HCEC 1CT (cell line): ENCODE measurements around the gene GPR152.

Source experiments
- DNase-seq: peaks from one replicate; pipeline ENCODE4 v3.0.0-alpha.2; 2017

Gene GPR152

GRCh38 chr11:67423466-67423865, 29.1 kb downstream of the GPR152 start:
- DNase-seq: no peak

- DNase-seq: no peak
These were observed 29.6 kb downstream of the GPR152 start for GRCh38 chr11:67422891-67423290.

GRCh38 chr11:67421430-67422031, 31.0 kb downstream of the GPR152 start:
- DNase-seq: no peak

GRCh38 chr11:67420646-67421429, 31.7 kb downstream of the GPR152 start:
- DNase-seq: peak; percentile 81

GRCh38 chr11:67420147-67420645, 32.3 kb downstream of the GPR152 start:
- no peak for DNase-seq

GRCh38 chr11:67419325-67420049, 33.0 kb downstream of the GPR152 start:
- DNase-seq: no peak

GRCh38 chr11:67418476-67419281, 33.9 kb downstream of the GPR152 start:
- DNase-seq: no peak

GRCh38 chr11:67417425-67417824, 35.1 kb downstream of the GPR152 start:
- DNase-seq: no peak

GRCh38 chr11:67416416-67417335, 35.9 kb downstream of the GPR152 start:
- DNase-seq: no peak

GRCh38 chr11:67415501-67416304, 36.8 kb downstream of the GPR152 start, which contains the start of gene CARNS1:
Gene CARNS1, plus strand, starts transcription at chr11:67415678. Its CDS starts 522 bp downstream, at chr11:67416200.
- DNase-seq: no peak

- DNase-seq: no peak
These were observed 39.2 kb downstream of the GPR152 start for GRCh38 chr11:67413266-67413849.

GRCh38 chr11:67412495-67413179, 39.9 kb downstream of the GPR152 start:
- DNase-seq: no peak

- DNase-seq: no peak
These were observed 40.8 kb downstream of the GPR152 start for GRCh38 chr11:67411785-67412152.

GRCh38 chr11:67410984-67411784, 41.3 kb downstream of the GPR152 start:
- DNase-seq: no peak

- no peak for DNase-seq
These were observed 42.1 kb downstream of the GPR152 start for GRCh38 chr11:67410369-67410831.

- DNase-seq: no peak
These were observed 42.7 kb downstream of the GPR152 start for GRCh38 chr11:67409781-67410368.

- no peak for DNase-seq
These were observed 43.3 kb downstream of the GPR152 start for GRCh38 chr11:67409261-67409666.
